IMR-90 (cell line): ENCODE measurements around the gene FA2H.

Experiments used
- CHD1 ChIP-seq: IDR thresholded peaks from 2 replicates; pipeline ENCODE4 v1.6.1; 2012; ENCODE audit warnings: low read depth, low read length, improper control_type of control experiment
- RFX5 ChIP-seq: IDR thresholded peaks from 2 replicates; pipeline ENCODE4 v1.8.0; 2012; ENCODE audit warnings: low read depth, mild to moderate bottlenecking, low read length, moderate library complexity
- SMC3 ChIP-seq: fragments of 150-350 bp; IDR thresholded peaks from 2 replicates; pipeline ENCODE4 v1.6.1; 2016; ENCODE audit warnings: low read depth, mild to moderate bottlenecking, antibody characterized with exemption, low read length, moderate library complexity
- TF ChIP-seq, protein P1 (sequence below): conservative IDR thresholded peaks from 2 replicates; pipeline ENCODE4 v1.5.1; 2012; ENCODE audit warnings: mild to moderate bottlenecking, low read depth, low read length, improper control_type of control experiment

DNA sequence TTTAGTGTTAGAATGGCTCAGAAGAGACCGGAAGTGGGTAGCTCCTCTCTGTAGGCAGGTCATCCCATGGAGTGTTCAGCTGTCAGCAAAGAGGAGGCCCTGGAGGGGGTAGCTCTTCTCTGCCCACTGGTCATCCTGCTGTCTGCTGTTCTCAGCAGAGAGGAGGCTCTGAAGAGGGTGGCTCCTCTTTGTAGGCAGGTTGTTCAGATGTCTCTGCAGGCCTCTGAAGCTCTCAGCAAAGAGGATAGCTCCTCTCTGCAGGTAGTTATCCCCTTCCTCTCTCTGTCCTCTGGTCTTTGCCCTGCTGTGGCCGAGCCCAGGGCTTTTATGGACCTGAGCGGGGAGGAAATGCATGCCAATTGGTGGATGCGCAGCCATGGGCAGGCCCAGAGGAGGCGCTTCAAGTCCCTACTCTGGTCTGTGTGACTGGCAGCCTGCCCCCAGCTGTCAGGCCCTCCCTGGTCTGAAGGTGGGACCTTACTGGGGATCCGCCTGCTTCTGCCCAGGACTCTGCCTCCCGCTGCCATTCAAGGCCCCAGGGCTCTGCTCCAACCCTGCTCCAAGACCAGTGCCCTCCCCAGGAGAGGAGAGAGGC lies 32.5 kb upstream of the FA2H start:
- TF ChIP-seq CHD1 (no peak), SMC3 (no peak), RFX5 (no peak)
- TF ChIP-seq, protein P1, sequence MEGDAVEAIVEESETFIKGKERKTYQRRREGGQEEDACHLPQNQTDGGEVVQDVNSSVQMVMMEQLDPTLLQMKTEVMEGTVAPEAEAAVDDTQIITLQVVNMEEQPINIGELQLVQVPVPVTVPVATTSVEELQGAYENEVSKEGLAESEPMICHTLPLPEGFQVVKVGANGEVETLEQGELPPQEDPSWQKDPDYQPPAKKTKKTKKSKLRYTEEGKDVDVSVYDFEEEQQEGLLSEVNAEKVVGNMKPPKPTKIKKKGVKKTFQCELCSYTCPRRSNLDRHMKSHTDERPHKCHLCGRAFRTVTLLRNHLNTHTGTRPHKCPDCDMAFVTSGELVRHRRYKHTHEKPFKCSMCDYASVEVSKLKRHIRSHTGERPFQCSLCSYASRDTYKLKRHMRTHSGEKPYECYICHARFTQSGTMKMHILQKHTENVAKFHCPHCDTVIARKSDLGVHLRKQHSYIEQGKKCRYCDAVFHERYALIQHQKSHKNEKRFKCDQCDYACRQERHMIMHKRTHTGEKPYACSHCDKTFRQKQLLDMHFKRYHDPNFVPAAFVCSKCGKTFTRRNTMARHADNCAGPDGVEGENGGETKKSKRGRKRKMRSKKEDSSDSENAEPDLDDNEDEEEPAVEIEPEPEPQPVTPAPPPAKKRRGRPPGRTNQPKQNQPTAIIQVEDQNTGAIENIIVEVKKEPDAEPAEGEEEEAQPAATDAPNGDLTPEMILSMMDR: no peak
